Pulmonary artery endothelial cell (primary cell): ENCODE measurements around the gene STAG1. TPM values are rescaled to one million over a fixed set of nuclear protein-coding genes. Genes with fewer than 3 reads are reported as not detected.
"Not testable (repeated sequence)": the region's sequence is repeated elsewhere in the genome, so short reads cannot be mapped to it uniquely, and the experiment has no call there.

Experiments used
- DNase-seq: peaks from one replicate; pipeline ENCODE4 v3.0.0-alpha.2; 2011; ENCODE audit warnings: low read depth, low spot score
- total RNA-seq: library from RNA; depleted of rRNA; stranded (reverse); fragments of >200 nt; gene quantifications from 2 replicates; pipeline ENCODE4 v1.2.3, GENCODE V29; 2014

The STAG1 gene
- total RNA-seq, 1 donor from 2014 or later, result 32.9 TPM

- not testable (repeated sequence) for DNase-seq
These were observed 417.5 kb downstream of the STAG1 start for GRCh38 chr3:136334726-136335125.

- no peak for DNase-seq
These were observed 418.0 kb downstream of the STAG1 start for GRCh38 chr3:136334209-136334608.

- no peak for DNase-seq
These were observed 419.4 kb downstream of the STAG1 start for GRCh38 chr3:136332776-136333175.

- no peak for DNase-seq
These were observed 419.9 kb downstream of the STAG1 start for GRCh38 chr3:136332302-136332701.

- DNase-seq, result no peak
These were observed 421.3 kb downstream of the STAG1 start for GRCh38 chr3:136330900-136331299.

- no peak for DNase-seq
These were observed 422.6 kb downstream of the STAG1 start for GRCh38 chr3:136329593-136329992.

GRCh38 chr3:136327671-136328070 lies 424.5 kb downstream of the STAG1 start:
- no peak for DNase-seq

GRCh38 chr3:136326316-136326715 lies 425.9 kb downstream of the STAG1 start:
- no peak for DNase-seq

- DNase-seq, result no peak
These were observed 440.2 kb downstream of the STAG1 start for GRCh38 chr3:136311968-136312367.

- no peak for DNase-seq
These were observed 440.9 kb downstream of the STAG1 start for GRCh38 chr3:136311261-136311660.

GRCh38 chr3:136305879-136306278 lies 446.3 kb downstream of the STAG1 start:
- DNase-seq, result no peak

- no peak for DNase-seq
These were observed 451.7 kb downstream of the STAG1 start for GRCh38 chr3:136300444-136300843.

GRCh38 chr3:136297826-136298225 lies 454.4 kb downstream of the STAG1 start:
- no peak for DNase-seq

GRCh38 chr3:136296960-136297359 lies 455.2 kb downstream of the STAG1 start:
- DNase-seq, result no peak

GRCh38 chr3:136294176-136294575 lies 458.0 kb downstream of the STAG1 start:
- DNase-seq, result no peak

- no peak for DNase-seq
These were observed 458.9 kb downstream of the STAG1 start for GRCh38 chr3:136293279-136293678.

- no peak for DNase-seq
These were observed 459.7 kb downstream of the STAG1 start for GRCh38 chr3:136292500-136292899.

GRCh38 chr3:136291302-136291701 lies 460.9 kb downstream of the STAG1 start:
- DNase-seq, result no peak

Other genes with a start within 250 kb of the STAG1 start
- 15.6 and 24.9 TPM in 2 replicates for gene SLC35G2, start 66.7 kb upstream of the STAG1 start, total RNA-seq
- gene NCK1, start 109.8 kb upstream of the STAG1 start, total RNA-seq, result 57.3 and 106 TPM in 2 replicates
- gene IL20RB, start 205.6 kb upstream of the STAG1 start, total RNA-seq, result 0.42 and 0.53 TPM in 2 replicates